Neural crest cell (in vitro differentiated cells): Measurements from ENCODE around the gene OSBPL1A. TPM values are rescaled to one million over a fixed set of nuclear protein-coding genes. Genes with fewer than 3 reads are reported as not detected.

ENCODE experiments used
- DNase-seq: peaks from one replicate; pipeline ENCODE4 v3.0.0; 2021; ENCODE audit warnings: low read depth, mixed read lengths, low spot score
- H3K27ac Mint-ChIP-seq: one replicate; pipeline ENCODE4 v1.8.0; 2021; ENCODE audit warnings: mild to moderate bottlenecking, mixed read lengths; ENCODE audit not compliant: unreplicated experiment
- H3K27me3 Mint-ChIP-seq: 2 replicates; pipeline ENCODE4 v1.8.0; 2021; ENCODE audit warnings: low read depth, mild to moderate bottlenecking, mixed read lengths
- H3K36me3 Mint-ChIP-seq: 2 replicates; pipeline ENCODE4 v1.8.0; 2021; ENCODE audit warnings: low read depth, mild to moderate bottlenecking, mixed read lengths
- H3K4me1 Mint-ChIP-seq: 2 replicates; pipeline ENCODE4 v1.8.0; 2021; ENCODE audit warnings: mixed read lengths
- H3K4me3 Mint-ChIP-seq: one replicate; pipeline ENCODE4 v1.8.0; 2021; ENCODE audit warnings: mild to moderate bottlenecking, mixed read lengths
- H3K9me3 Mint-ChIP-seq: 2 replicates; pipeline ENCODE4 v1.8.0; 2021; ENCODE audit warnings: mixed read lengths
- total RNA-seq: library from RNA; stranded (reverse); gene quantifications from 2 replicates; pipeline ENCODE4 v1.2.1, GENCODE V29; 2021
- TF ChIP-seq, protein P1 (sequence below): fragments of 200-600 bp; sonication (generic); conservative IDR thresholded peaks from 2 replicates; pipeline ENCODE4 v1.5.0; 2021; ENCODE audit warnings: antibody characterized with exemption, mild to moderate bottlenecking

The OSBPL1A gene
- total RNA-seq, 1 donor from 2014 or later: 45.8 TPM

DNA sequence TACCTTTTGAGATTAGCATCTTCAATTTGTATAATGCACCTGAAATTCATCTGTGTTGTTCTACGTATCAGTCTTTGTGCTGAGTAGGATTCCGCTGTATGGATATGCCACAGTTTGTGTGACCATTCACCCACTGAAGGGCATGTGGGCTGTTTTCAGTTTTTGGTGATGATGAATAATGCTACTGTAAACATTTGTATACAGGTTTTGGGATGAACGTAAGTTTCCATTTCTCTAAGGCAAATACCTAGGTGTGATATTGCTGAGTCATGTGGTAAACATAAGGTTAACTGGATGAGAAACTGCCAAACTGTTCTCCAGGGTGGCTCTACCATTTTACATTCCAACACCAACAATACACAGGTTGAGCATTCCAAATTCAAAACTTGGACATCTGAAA, 223.6 kb downstream of the OSBPL1A start:
- Mint-ChIP-seq H3K27ac (no peak overlapping the region), H3K4me3 (no peak overlapping the region), H3K4me1 (peaks cover 4% of the 10 kb centered on the region), H3K36me3 (peaks cover 22% of the 10 kb centered on the region), H3K9me3 (no peaks in the 10 kb centered on the region), H3K27me3 (no peaks in the 10 kb centered on the region)
- TF ChIP-seq, protein P1, sequence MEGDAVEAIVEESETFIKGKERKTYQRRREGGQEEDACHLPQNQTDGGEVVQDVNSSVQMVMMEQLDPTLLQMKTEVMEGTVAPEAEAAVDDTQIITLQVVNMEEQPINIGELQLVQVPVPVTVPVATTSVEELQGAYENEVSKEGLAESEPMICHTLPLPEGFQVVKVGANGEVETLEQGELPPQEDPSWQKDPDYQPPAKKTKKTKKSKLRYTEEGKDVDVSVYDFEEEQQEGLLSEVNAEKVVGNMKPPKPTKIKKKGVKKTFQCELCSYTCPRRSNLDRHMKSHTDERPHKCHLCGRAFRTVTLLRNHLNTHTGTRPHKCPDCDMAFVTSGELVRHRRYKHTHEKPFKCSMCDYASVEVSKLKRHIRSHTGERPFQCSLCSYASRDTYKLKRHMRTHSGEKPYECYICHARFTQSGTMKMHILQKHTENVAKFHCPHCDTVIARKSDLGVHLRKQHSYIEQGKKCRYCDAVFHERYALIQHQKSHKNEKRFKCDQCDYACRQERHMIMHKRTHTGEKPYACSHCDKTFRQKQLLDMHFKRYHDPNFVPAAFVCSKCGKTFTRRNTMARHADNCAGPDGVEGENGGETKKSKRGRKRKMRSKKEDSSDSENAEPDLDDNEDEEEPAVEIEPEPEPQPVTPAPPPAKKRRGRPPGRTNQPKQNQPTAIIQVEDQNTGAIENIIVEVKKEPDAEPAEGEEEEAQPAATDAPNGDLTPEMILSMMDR: no peak
- DNase-seq: no peak

DNA sequence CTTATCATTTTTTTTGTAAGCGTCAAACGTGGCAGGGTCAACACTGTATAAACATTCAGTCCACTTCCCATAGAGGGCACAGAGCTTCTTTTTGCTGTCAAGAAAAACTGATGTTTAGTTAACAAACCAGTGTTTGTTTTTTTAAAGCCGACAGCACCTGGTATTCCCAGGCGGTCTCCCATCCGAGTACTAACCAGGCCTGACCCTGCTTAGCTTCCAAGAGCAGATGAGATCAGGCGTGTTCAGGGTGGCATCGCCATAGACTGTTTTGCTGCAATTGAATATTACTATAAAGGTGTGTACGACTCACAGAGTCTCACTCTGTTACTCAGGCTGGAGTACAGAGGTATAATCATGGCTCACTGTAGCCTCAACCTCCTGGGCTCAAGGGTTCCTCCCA, 227.3 kb downstream of the OSBPL1A start:
- DNase-seq: no peak
- Mint-ChIP-seq H3K36me3 (peaks cover 20% of the 10 kb centered on the region), H3K4me3 (no peak overlapping the region)

DNA sequence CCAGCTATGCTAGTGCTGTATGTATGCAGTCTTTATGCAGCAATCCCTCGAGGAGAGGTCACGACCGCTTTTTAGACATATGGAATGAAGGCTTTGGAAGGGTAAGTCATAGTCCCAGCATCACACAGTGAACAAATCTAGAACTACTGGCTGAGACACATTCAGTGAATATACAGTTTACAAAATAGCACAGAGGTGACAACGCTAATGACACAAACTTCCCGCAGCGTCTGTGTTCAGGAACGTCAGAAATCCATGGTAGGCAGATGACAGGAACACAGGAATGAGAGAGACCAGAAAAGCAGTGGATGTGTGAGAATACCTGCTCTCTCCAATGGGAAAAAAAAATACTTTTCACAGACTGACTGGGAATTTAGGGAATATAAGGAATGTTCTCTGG, 229.1 kb downstream of the OSBPL1A start:
- Mint-ChIP-seq H3K4me1 (no peaks in the 10 kb centered on the region), H3K9me3 (no peaks in the 10 kb centered on the region), H3K27me3 (no peaks in the 10 kb centered on the region), H3K27ac (peak overlapping the region; percentile 13), H3K36me3 (peaks cover 28% of the 10 kb centered on the region), H3K4me3 (no peak overlapping the region)
- no peak for DNase-seq
- TF ChIP-seq, protein P1: no peak

More for the DNA sequence above, 227.3 kb downstream of the OSBPL1A start:
- H3K4me1 Mint-ChIP-seq: no peaks in the 10 kb centered on the region
- TF ChIP-seq, protein P1: no peak
- H3K27ac Mint-ChIP-seq: no peak overlapping the region
- H3K27me3 Mint-ChIP-seq: no peaks in the 10 kb centered on the region
- H3K9me3 Mint-ChIP-seq: no peaks in the 10 kb centered on the region

DNA sequence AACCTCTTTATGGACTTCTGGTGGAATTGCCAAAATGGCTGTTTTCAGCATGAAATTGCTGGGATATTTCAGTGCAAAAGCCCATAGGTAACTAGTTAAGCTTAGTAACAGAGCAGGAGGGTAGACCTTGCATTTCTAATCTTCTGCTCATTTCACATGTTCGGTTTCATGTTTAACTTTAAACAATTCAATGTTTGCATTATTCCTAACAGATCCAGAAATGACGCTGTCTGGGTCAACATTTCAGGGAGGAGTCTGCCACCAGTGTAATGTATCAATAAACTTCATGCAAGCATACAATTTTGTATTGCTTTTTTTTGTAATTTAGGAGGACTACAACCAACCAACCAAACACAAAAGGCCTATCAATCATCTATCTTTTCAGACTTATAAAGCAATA, 236.3 kb downstream of the OSBPL1A start:
- H3K4me3 Mint-ChIP-seq: no peak overlapping the region
- H3K27ac Mint-ChIP-seq: no peak overlapping the region
- no peaks in the 10 kb centered on the region for H3K9me3 Mint-ChIP-seq
- no peaks in the 10 kb centered on the region for H3K4me1 Mint-ChIP-seq
- TF ChIP-seq, protein P1: no peak
- no peaks in the 10 kb centered on the region for H3K27me3 Mint-ChIP-seq
- no peak for DNase-seq
- peaks cover 33% of the 10 kb centered on the region for H3K36me3 Mint-ChIP-seq

- Mint-ChIP-seq H3K4me3 (no peak overlapping the region), H3K4me1 (no peaks in the 10 kb centered on the region), H3K27ac (no peak overlapping the region), H3K36me3 (peaks cover 32% of the 10 kb centered on the region), H3K27me3 (no peaks in the 10 kb centered on the region), H3K9me3 (no peaks in the 10 kb centered on the region)
- TF ChIP-seq, protein P1: no peak
- DNase-seq: no peak
These were observed 237.5 kb downstream of the OSBPL1A start for GRCh38 chr18:24160086-24160485.

- Mint-ChIP-seq H3K9me3 (no peaks in the 10 kb centered on the region), H3K4me3 (no peak overlapping the region), H3K4me1 (no peaks in the 10 kb centered on the region), H3K27ac (no peak overlapping the region), H3K36me3 (peaks cover 29% of the 10 kb centered on the region), H3K27me3 (no peaks in the 10 kb centered on the region)
- TF ChIP-seq, protein P1: no peak
- DNase-seq: no peak
These were observed 239.8 kb downstream of the OSBPL1A start for GRCh38 chr18:24157855-24158254.
